Activated T-cell treated with anti-CD3 and anti-CD28 coated beads, Interleukin-2, amount 50 U/mL, for 24 hours (primary cell): ENCODE measurements around the gene CFAP61.

Experiments
- DNase-seq: peaks from one replicate; pipeline ENCODE4 v3.0.0-alpha.2; 2020
- H3K27ac Mint-ChIP-seq: 2 replicates; pipeline ENCODE4 v1.8.0; 2020; ENCODE audit warnings: mild to moderate bottlenecking, mixed read lengths
- H3K27me3 Mint-ChIP-seq: 2 replicates; pipeline ENCODE4 v1.8.0; 2020; ENCODE audit warnings: mixed read lengths
- H3K36me3 Mint-ChIP-seq: 2 replicates; pipeline ENCODE4 v1.8.0; 2020; ENCODE audit warnings: low read depth, mixed read lengths
- H3K4me1 Mint-ChIP-seq: 2 replicates; pipeline ENCODE4 v1.8.0; 2020; ENCODE audit warnings: low read depth, mixed read lengths
- H3K4me3 Mint-ChIP-seq: 2 replicates; pipeline ENCODE4 v1.8.0; 2020; ENCODE audit warnings: mild to moderate bottlenecking, moderate library complexity, mixed read lengths
- H3K9me3 Mint-ChIP-seq: 2 replicates; pipeline ENCODE4 v1.8.0; 2020; ENCODE audit warnings: mixed read lengths

CFAP61 gene

GRCh38 chr20:20199361-20200160 is 147.2 kb downstream of the CFAP61 start:
- Mint-ChIP-seq H3K27ac (no peak overlapping the region), H3K27me3 (peaks cover 23% of the 10 kb centered on the region), H3K9me3 (no peaks in the 10 kb centered on the region), H3K36me3 (no peaks in the 10 kb centered on the region), H3K4me3 (no peak overlapping the region), H3K4me1 (no peaks in the 10 kb centered on the region)
- no peak for DNase-seq

GRCh38 chr20:20201124-20201523 is 148.8 kb downstream of the CFAP61 start:
- H3K27ac Mint-ChIP-seq = no peak overlapping the region
- H3K4me1 Mint-ChIP-seq = no peaks in the 10 kb centered on the region
- H3K9me3 Mint-ChIP-seq = no peaks in the 10 kb centered on the region
- no peak for DNase-seq
- peaks cover 22% of the 10 kb centered on the region for H3K27me3 Mint-ChIP-seq
- H3K36me3 Mint-ChIP-seq = no peaks in the 10 kb centered on the region
- no peak overlapping the region for H3K4me3 Mint-ChIP-seq

- Mint-ChIP-seq H3K9me3 (no peaks in the 10 kb centered on the region), H3K27me3 (peaks cover 22% of the 10 kb centered on the region)
Measured at GRCh38 chr20:20201639-20202038, 149.3 kb downstream of the CFAP61 start.

GRCh38 chr20:20202768-20203167 is 150.4 kb downstream of the CFAP61 start:
- Mint-ChIP-seq H3K4me3 (no peak overlapping the region), H3K27me3 (peaks cover 22% of the 10 kb centered on the region), H3K4me1 (no peaks in the 10 kb centered on the region), H3K27ac (no peak overlapping the region), H3K36me3 (no peaks in the 10 kb centered on the region), H3K9me3 (no peaks in the 10 kb centered on the region)
- no peak for DNase-seq

More at GRCh38 chr20:20201639-20202038, 149.3 kb downstream of the CFAP61 start:
- Mint-ChIP-seq H3K27ac (no peak overlapping the region), H3K36me3 (no peaks in the 10 kb centered on the region), H3K4me1 (no peaks in the 10 kb centered on the region), H3K4me3 (no peak overlapping the region)
- DNase-seq = no peak

- Mint-ChIP-seq H3K27ac (no peak overlapping the region), H3K9me3 (no peaks in the 10 kb centered on the region), H3K27me3 (peaks cover 27% of the 10 kb centered on the region), H3K4me1 (no peaks in the 10 kb centered on the region), H3K4me3 (no peak overlapping the region), H3K36me3 (no peaks in the 10 kb centered on the region)
- DNase-seq = no peak
Measured at GRCh38 chr20:20203784-20204183, 151.5 kb downstream of the CFAP61 start.

- Mint-ChIP-seq H3K9me3 (no peaks in the 10 kb centered on the region), H3K27me3 (peaks cover 27% of the 10 kb centered on the region), H3K27ac (no peak overlapping the region), H3K4me1 (no peaks in the 10 kb centered on the region), H3K36me3 (no peaks in the 10 kb centered on the region), H3K4me3 (no peak overlapping the region)
- DNase-seq = no peak
Measured at GRCh38 chr20:20204256-20204655, 151.9 kb downstream of the CFAP61 start.

- DNase-seq = no peak
- H3K9me3 Mint-ChIP-seq = no peaks in the 10 kb centered on the region
- no peak overlapping the region for H3K4me3 Mint-ChIP-seq
- peaks cover 27% of the 10 kb centered on the region for H3K27me3 Mint-ChIP-seq
- H3K4me1 Mint-ChIP-seq = no peaks in the 10 kb centered on the region
- no peak overlapping the region for H3K27ac Mint-ChIP-seq
- no peaks in the 10 kb centered on the region for H3K36me3 Mint-ChIP-seq
Measured at GRCh38 chr20:20205141-20205861, 153.0 kb downstream of the CFAP61 start.

- Mint-ChIP-seq H3K27ac (no peak overlapping the region), H3K36me3 (no peaks in the 10 kb centered on the region)
Measured at GRCh38 chr20:20205862-20206236, 153.5 kb downstream of the CFAP61 start.

GRCh38 chr20:20206788-20207187 is 154.5 kb downstream of the CFAP61 start:
- Mint-ChIP-seq H3K9me3 (no peaks in the 10 kb centered on the region), H3K27ac (no peak overlapping the region), H3K4me3 (no peak overlapping the region), H3K27me3 (peaks cover 24% of the 10 kb centered on the region), H3K4me1 (no peaks in the 10 kb centered on the region), H3K36me3 (no peaks in the 10 kb centered on the region)
- no peak for DNase-seq

More at GRCh38 chr20:20205862-20206236, 153.5 kb downstream of the CFAP61 start:
- DNase-seq = no peak
- H3K4me1 Mint-ChIP-seq = no peaks in the 10 kb centered on the region
- H3K9me3 Mint-ChIP-seq = no peaks in the 10 kb centered on the region
- H3K4me3 Mint-ChIP-seq = no peak overlapping the region
- peaks cover 28% of the 10 kb centered on the region for H3K27me3 Mint-ChIP-seq

- H3K36me3 Mint-ChIP-seq = no peaks in the 10 kb centered on the region
- no peaks in the 10 kb centered on the region for H3K4me1 Mint-ChIP-seq
Measured at GRCh38 chr20:20207291-20207690, 155.0 kb downstream of the CFAP61 start.

GRCh38 chr20:20207872-20208271 is 155.5 kb downstream of the CFAP61 start:
- H3K36me3 Mint-ChIP-seq = no peaks in the 10 kb centered on the region
- DNase-seq = no peak
- no peak overlapping the region for H3K27ac Mint-ChIP-seq
- no peaks in the 10 kb centered on the region for H3K9me3 Mint-ChIP-seq
- H3K4me3 Mint-ChIP-seq = no peak overlapping the region
- no peaks in the 10 kb centered on the region for H3K4me1 Mint-ChIP-seq
- peaks cover 24% of the 10 kb centered on the region for H3K27me3 Mint-ChIP-seq

More at GRCh38 chr20:20207291-20207690, 155.0 kb downstream of the CFAP61 start:
- DNase-seq = no peak
- no peak overlapping the region for H3K27ac Mint-ChIP-seq
- H3K9me3 Mint-ChIP-seq = no peaks in the 10 kb centered on the region
- no peak overlapping the region for H3K4me3 Mint-ChIP-seq
- peaks cover 24% of the 10 kb centered on the region for H3K27me3 Mint-ChIP-seq

- no peaks in the 10 kb centered on the region for H3K36me3 Mint-ChIP-seq
- no peaks in the 10 kb centered on the region for H3K9me3 Mint-ChIP-seq
- H3K4me3 Mint-ChIP-seq = no peak overlapping the region
- DNase-seq = no peak
- peaks cover 26% of the 10 kb centered on the region for H3K27me3 Mint-ChIP-seq
- no peak overlapping the region for H3K27ac Mint-ChIP-seq
- H3K4me1 Mint-ChIP-seq = no peaks in the 10 kb centered on the region
Measured at GRCh38 chr20:20209684-20210083, 157.4 kb downstream of the CFAP61 start.

GRCh38 chr20:20210327-20210726 is 158.0 kb downstream of the CFAP61 start:
- Mint-ChIP-seq H3K27ac (no peak overlapping the region), H3K4me3 (no peak overlapping the region), H3K9me3 (no peaks in the 10 kb centered on the region), H3K4me1 (no peaks in the 10 kb centered on the region), H3K36me3 (no peaks in the 10 kb centered on the region), H3K27me3 (peaks cover 31% of the 10 kb centered on the region)
- DNase-seq = no peak

- DNase-seq = no peak
- Mint-ChIP-seq H3K36me3 (no peaks in the 10 kb centered on the region), H3K4me1 (no peaks in the 10 kb centered on the region), H3K4me3 (no peak overlapping the region), H3K27me3 (peaks cover 31% of the 10 kb centered on the region), H3K9me3 (no peaks in the 10 kb centered on the region), H3K27ac (no peak overlapping the region)
Measured at GRCh38 chr20:20210943-20211273, 158.6 kb downstream of the CFAP61 start.

- no peak for DNase-seq
- Mint-ChIP-seq H3K27ac (no peak overlapping the region), H3K9me3 (no peaks in the 10 kb centered on the region), H3K27me3 (peaks cover 36% of the 10 kb centered on the region), H3K4me3 (no peak overlapping the region), H3K36me3 (no peaks in the 10 kb centered on the region), H3K4me1 (no peaks in the 10 kb centered on the region)
Measured at GRCh38 chr20:20211274-20211987, 159.1 kb downstream of the CFAP61 start.
